Measurements from ENCODE around the gene ZNF296.

GRCh38 chr19:45124021-45124420, 47.7 kb upstream of the ZNF296 start:
- TF ChIP-seq, protein P1, sequence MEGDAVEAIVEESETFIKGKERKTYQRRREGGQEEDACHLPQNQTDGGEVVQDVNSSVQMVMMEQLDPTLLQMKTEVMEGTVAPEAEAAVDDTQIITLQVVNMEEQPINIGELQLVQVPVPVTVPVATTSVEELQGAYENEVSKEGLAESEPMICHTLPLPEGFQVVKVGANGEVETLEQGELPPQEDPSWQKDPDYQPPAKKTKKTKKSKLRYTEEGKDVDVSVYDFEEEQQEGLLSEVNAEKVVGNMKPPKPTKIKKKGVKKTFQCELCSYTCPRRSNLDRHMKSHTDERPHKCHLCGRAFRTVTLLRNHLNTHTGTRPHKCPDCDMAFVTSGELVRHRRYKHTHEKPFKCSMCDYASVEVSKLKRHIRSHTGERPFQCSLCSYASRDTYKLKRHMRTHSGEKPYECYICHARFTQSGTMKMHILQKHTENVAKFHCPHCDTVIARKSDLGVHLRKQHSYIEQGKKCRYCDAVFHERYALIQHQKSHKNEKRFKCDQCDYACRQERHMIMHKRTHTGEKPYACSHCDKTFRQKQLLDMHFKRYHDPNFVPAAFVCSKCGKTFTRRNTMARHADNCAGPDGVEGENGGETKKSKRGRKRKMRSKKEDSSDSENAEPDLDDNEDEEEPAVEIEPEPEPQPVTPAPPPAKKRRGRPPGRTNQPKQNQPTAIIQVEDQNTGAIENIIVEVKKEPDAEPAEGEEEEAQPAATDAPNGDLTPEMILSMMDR (IDR thresholded peaks at IDR 0.05; ENCODE audit: low read length): no peak
- no peak for TF ChIP-seq EZH2 (optimal IDR thresholded peaks at IDR 0.05; ENCODE audit: low read depth, low read length)

Data from MM.1S (cell line).